ENCODE measurements around the gene NPL.

NPL gene

DNA sequence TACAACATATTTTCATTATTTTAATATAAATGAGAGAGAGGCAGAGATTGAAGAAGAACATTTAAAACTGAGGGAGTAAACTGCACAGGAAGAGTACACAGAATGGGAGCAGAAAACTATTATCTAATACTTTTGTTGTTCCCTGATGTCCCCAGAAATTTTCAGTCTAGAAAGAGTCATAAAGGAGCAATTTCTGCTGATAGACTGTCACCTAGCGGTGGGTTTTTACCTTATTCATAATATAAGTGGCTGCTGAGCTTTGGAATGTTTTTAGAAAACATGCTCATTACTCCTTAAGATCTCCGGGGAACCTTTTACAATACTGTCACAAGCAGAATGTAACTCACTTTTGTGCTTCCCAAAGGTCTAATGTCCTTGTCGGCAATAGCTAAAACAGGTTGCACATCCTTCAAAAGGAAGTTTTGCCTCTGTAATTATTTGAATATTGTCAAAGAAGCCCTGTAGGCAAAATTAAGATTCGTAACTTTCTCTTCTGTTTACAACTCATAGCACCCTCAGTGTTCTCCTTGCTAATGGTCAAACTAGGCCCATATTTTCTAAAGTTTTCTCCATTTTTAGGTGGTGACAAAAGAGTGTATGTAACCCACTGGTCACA, 4.9 kb upstream of the NPL start:
- in situ Hi-C loops (cut with MboI; ENCODE audit: low sequenced_read_pairs, unreplicated experiment): loop anchor here (5.0 to 10.0 kb wide), 3 partner anchors 187 to 700 kb away; no protein-coding TSS in a partner anchor
- peak; percentile 36 for DNase-seq (ENCODE audit: low spot score)
- TF ChIP-seq CTCF (IDR thresholded peaks at IDR 0.05; ENCODE audit: borderline replicate concordance, control extremely low read depth, extremely low read depth, insufficient read depth, missing control alignments): peak; percentile 74

DNA sequence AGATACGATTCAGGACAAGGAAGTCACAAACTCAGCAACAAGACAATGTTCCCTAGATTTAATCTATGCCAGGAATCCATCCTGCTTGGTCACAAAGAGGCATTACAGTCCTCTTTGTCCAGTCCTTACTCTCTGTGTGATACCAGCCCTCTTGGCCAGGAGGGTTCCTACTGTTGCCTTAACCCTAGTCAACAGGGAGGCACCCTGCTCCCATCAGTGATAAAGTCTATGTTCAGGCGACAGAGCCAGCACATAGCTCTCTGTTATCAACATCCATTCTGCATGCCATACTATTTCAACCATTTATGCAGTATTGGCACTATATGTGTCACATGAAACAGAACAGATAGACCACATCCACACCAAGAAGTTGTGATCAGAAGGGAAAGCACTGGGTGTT, 4.4 kb upstream of the NPL start:
- TF ChIP-seq CTCF (IDR thresholded peaks at IDR 0.05; ENCODE audit: borderline replicate concordance, control extremely low read depth, extremely low read depth, insufficient read depth, missing control alignments): no peak
- in situ Hi-C loops (cut with MboI; ENCODE audit: low sequenced_read_pairs, unreplicated experiment): loop anchor here (5.0 to 10.0 kb wide), 3 partner anchors 188 to 700 kb away; no protein-coding TSS in a partner anchor
- DNase-seq (ENCODE audit: low spot score): no peak

- TF ChIP-seq CTCF (IDR thresholded peaks at IDR 0.05; ENCODE audit: borderline replicate concordance, control extremely low read depth, extremely low read depth, insufficient read depth, missing control alignments): peak; percentile 60
- in situ Hi-C loops (cut with MboI; ENCODE audit: low sequenced_read_pairs, unreplicated experiment): loop anchor here (5.0 to 10.0 kb wide), 3 partner anchors 189 to 702 kb away; no protein-coding TSS in a partner anchor
- peak; percentile 39 for DNase-seq (ENCODE audit: low spot score)
Measured at GRCh38 chr1:182786223-182786994, 3.2 kb upstream of the NPL start.

- in situ Hi-C loops (cut with MboI; ENCODE audit: low sequenced_read_pairs, unreplicated experiment): loop anchor here (5.0 to 10.0 kb wide), 3 partner anchors 190 to 702 kb away; no protein-coding TSS in a partner anchor
Measured at GRCh38 chr1:182786995-182787324, 2.6 kb upstream of the NPL start.

DNA sequence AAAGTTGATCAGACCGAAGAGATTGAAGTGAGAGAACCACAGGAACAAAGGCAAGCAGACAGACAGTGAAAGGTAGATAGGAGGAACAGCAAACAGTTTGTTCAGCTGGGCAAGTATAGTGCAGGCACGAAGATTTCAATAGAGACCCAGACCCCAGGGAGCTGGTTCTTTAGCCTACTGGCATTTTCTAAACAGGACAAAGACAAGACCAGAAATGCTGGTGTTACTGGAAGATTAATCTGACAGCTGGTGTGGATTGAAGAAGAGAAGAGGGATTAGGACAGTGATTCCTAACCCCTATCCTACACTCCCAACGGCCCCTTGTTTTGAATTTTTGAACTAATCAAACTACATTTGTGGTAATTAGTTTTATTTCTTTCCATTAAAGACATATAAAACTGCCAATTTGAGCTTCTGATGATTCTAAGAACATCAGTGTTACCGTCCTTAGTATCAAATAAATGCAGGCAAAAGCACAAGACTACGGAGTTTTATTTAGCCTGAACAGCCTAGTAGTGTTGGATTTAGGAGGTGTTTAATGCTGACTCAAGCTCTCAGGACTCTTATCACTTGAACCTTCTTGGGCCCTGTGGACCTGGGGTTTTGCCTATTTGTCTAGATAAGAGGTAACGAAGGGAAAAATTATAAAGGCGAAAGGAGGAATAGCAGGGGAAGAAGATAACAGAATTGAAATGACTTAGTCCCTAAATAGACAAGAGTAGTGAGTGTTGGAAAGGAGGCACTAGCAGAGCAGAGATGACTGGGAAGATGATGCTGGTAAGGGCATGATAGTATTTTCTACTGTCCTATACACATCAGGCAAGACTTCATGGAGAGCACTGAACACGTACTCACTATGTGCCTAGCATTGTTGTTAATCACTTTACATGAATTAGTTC, 2.0 kb downstream of the NPL start:
- no peak for TF ChIP-seq CTCF (IDR thresholded peaks at IDR 0.05; ENCODE audit: borderline replicate concordance, control extremely low read depth, extremely low read depth, insufficient read depth, missing control alignments)
- in situ Hi-C loops (cut with MboI; ENCODE audit: low sequenced_read_pairs, unreplicated experiment): no loop called here

More at GRCh38 chr1:182786995-182787324, 2.6 kb upstream of the NPL start:
- DNase-seq (ENCODE audit: low spot score): no peak
- no peak for TF ChIP-seq CTCF (IDR thresholded peaks at IDR 0.05; ENCODE audit: borderline replicate concordance, control extremely low read depth, extremely low read depth, insufficient read depth, missing control alignments)

GRCh38 chr1:182794091-182794490, 4.5 kb downstream of the NPL start:
- in situ Hi-C loops (cut with MboI; ENCODE audit: low sequenced_read_pairs, unreplicated experiment): no loop called here
- no peak for TF ChIP-seq CTCF (IDR thresholded peaks at IDR 0.05; ENCODE audit: borderline replicate concordance, control extremely low read depth, extremely low read depth, insufficient read depth, missing control alignments)
- DNase-seq (ENCODE audit: low spot score): no peak

More for the DNA sequence above, 2.0 kb downstream of the NPL start:
- no peak for DNase-seq (ENCODE audit: low spot score)

All from GM13976 (cell line).